NCI-H1930 (cell line): ENCODE results near the gene ATP8A2.
"Not testable (repeated sequence)": the region's sequence is repeated elsewhere in the genome, so short reads cannot be mapped to it uniquely, and the experiment has no call there.

Experiments used
- DNase-seq, 2 experiments: peaks; one replicate each; lab custom pipeline; 2025; lab: John Stamatoyannopoulos, UW

ATP8A2 gene

GRCh38 chr13:25807562-25807961 is 435.8 kb downstream of the ATP8A2 start:
- no peak for DNase-seq

GRCh38 chr13:25811506-25811905 is 439.7 kb downstream of the ATP8A2 start:
- no peak for DNase-seq

GRCh38 chr13:25816239-25816638 is 444.5 kb downstream of the ATP8A2 start:
- no peak for DNase-seq

- no peak for DNase-seq
Measured at GRCh38 chr13:25819856-25820530, 448.2 kb downstream of the ATP8A2 start.

GRCh38 chr13:25821776-25822175 is 450.0 kb downstream of the ATP8A2 start:
- DNase-seq = no peak

GRCh38 chr13:25827221-25827620 is 455.4 kb downstream of the ATP8A2 start:
- not testable (repeated sequence) for DNase-seq

GRCh38 chr13:25827831-25828465 is 456.2 kb downstream of the ATP8A2 start:
- DNase-seq = no peak

- DNase-seq = no peak
Measured at GRCh38 chr13:25833761-25834160, 462.0 kb downstream of the ATP8A2 start.

GRCh38 chr13:25836574-25837336 is 465.0 kb downstream of the ATP8A2 start:
- no peak for DNase-seq

GRCh38 chr13:25839371-25839770 is 467.6 kb downstream of the ATP8A2 start:
- no peak for DNase-seq

GRCh38 chr13:25840261-25840660 is 468.5 kb downstream of the ATP8A2 start:
- no peak for DNase-seq

GRCh38 chr13:25840931-25841330 is 469.2 kb downstream of the ATP8A2 start:
- DNase-seq = no peak

GRCh38 chr13:25843692-25844091 is 471.9 kb downstream of the ATP8A2 start:
- no peak for DNase-seq

- no peak for DNase-seq
Measured at GRCh38 chr13:25844559-25845434, 473.0 kb downstream of the ATP8A2 start.

GRCh38 chr13:25846222-25846984 is 474.6 kb downstream of the ATP8A2 start:
- DNase-seq = no peak

GRCh38 chr13:25847145-25847544 is 475.4 kb downstream of the ATP8A2 start:
- no peak for DNase-seq

GRCh38 chr13:25847635-25848626 is 476.2 kb downstream of the ATP8A2 start:
- DNase-seq = no peak

GRCh38 chr13:25848812-25849745 is 477.3 kb downstream of the ATP8A2 start:
- no peak for DNase-seq

- no peak for DNase-seq
Measured at GRCh38 chr13:25857830-25858229, 486.1 kb downstream of the ATP8A2 start.
